HG03064 (cell line): ENCODE results near the gene TRAF3.
"Not testable (repeated sequence)": the region's sequence is repeated elsewhere in the genome, so short reads cannot be mapped to it uniquely, and the experiment has no call there.

Source experiments
- ATAC-seq: cut with Tn5 transposase; IDR thresholded peaks from one replicate; pipeline ENCODE4 v1.9.1; 2021; ENCODE audit warnings: low read depth; ENCODE audit not compliant: unreplicated experiment

Gene TRAF3

DNA sequence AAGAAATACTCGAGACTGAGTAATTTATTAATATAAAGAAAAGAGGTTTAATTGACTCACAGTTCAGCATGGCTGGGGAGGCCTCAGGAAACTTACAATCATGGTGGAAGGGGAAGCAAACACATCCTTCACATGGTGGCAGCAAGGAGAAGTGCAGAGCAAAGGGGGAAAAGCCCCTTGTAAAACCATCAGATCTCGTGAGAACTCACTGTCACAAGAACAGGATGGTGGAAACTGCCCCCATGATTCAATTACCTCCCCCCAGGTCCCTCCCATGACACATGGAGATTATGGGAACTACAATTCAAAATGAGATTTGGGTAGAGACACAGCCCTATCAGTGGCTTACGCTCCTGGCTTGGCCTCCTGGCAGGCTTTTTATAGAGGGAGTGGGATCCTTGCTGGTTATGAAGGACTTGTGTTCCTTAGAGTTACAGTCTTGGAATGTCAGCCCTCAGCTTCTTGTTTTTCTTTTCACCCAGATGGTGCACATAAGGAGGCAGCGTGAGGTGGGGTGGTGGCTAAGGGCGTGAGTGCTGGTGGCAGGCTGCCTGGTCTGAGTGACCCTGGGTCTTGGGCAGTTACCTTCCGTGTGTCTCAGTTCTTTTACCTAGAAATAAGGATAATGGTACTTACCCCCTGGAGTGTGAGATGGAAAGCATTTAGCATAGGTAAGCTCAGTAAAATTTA lies 25.7 kb downstream of the TRAF3 start:
- ATAC-seq = no peak

GRCh38 chr14:102804858-102805257 lies 27.6 kb downstream of the TRAF3 start:
- no peak for ATAC-seq

- no peak for ATAC-seq
These were observed 28.2 kb downstream of the TRAF3 start for GRCh38 chr14:102805371-102805891.

- ATAC-seq = no peak
These were observed 28.7 kb downstream of the TRAF3 start for GRCh38 chr14:102805941-102806340.

DNA sequence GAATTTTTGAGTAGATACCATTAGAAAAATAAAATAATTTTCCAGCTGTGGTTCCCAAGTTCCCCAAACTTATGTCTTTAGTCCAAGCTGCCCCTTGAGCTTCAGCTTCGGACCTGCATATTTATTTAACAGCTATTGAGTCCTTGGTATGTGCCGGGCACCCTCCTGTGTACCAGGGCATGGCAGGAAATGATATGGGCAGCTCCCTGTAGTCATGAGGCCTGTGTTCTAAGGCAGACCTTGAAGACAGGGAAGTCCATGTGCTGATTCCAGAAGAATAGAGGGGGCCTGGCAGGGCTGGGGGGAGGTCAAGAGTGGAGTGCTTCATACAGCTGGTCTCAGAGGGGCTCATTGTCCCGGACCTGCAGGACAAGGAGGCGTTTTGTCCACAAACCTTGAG lies 29.2 kb downstream of the TRAF3 start:
- no peak for ATAC-seq

GRCh38 chr14:102807013-102807406 lies 29.8 kb downstream of the TRAF3 start:
- ATAC-seq = no peak

GRCh38 chr14:102809870-102810269 lies 32.6 kb downstream of the TRAF3 start:
- no peak for ATAC-seq

GRCh38 chr14:102810523-102810922 lies 33.3 kb downstream of the TRAF3 start:
- ATAC-seq = no peak

DNA sequence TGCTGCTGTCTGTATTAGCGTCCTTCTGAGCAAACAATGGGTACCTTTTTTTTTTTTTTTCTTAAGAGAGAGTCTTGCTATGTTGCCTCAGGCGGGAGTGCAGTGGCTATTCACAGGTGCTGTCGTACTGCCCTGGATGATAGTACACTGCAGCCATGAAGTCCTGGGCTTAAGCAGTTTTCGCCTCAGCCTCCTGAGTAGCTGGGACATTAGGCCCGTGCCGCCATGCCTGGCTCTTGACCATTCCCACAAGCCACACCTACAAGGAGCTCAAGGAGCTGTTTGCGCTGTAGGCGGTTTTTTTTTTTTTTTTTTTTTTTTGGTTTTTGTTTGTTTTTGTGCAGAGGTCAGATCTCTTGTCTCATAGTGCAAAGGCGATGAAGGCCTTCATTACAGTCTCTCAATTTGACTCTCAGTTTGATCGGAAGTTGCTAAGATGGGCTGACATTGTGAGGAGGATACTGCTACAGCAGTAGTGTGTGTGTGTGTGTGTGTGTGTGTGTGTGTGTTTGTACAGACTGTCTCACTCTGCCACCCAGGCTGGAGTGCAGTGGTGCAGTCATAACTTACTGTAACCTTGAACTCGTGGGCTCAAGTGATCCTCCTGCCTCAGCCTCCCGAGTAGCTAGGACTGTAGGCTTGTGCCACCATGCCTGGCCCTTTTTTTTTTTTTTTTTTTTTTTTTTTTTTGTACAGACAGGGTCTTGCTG lies 34.2 kb downstream of the TRAF3 start:
- ATAC-seq = no peak

GRCh38 chr14:102811971-102812370 lies 34.7 kb downstream of the TRAF3 start:
- no peak for ATAC-seq

GRCh38 chr14:102813691-102814090 lies 36.4 kb downstream of the TRAF3 start:
- ATAC-seq = no peak

- no peak for ATAC-seq
These were observed 40.1 kb downstream of the TRAF3 start for GRCh38 chr14:102817318-102817717.

- ATAC-seq = no peak
These were observed 41.0 kb downstream of the TRAF3 start for GRCh38 chr14:102817942-102818940.

- peak; percentile 78 for ATAC-seq
These were observed 42.0 kb downstream of the TRAF3 start for GRCh38 chr14:102819176-102819628.

DNA sequence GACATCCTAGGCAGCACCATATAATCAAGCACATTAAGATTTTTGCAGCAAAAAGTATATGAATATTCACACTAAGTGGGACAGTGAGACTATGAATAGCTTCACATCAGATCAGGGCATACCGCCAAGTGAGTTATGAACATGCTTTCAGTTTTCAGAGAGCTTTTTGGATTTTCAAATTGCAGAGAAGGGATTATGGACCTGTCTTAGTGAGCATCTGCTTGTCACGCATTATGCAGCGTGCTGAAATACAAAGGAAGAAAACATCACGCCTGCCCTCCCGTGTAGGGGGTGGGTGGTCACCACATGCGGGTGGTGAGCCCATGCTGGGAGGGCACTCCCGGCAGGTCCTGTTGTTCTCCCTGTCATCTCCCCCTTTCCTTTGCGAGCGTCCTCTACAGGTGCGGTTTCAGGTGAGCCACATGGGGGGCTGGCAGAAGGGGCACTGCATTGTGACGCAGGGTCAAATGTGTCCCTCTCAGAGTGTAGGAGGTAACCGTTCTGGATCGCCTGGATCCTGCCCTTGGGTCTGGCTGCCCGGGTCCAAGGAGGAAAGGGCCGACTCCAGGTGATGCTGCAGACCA lies 42.6 kb downstream of the TRAF3 start:
- ATAC-seq = peak; percentile 29

- ATAC-seq = no peak
These were observed 44.0 kb downstream of the TRAF3 start for GRCh38 chr14:102821252-102821651.

DNA sequence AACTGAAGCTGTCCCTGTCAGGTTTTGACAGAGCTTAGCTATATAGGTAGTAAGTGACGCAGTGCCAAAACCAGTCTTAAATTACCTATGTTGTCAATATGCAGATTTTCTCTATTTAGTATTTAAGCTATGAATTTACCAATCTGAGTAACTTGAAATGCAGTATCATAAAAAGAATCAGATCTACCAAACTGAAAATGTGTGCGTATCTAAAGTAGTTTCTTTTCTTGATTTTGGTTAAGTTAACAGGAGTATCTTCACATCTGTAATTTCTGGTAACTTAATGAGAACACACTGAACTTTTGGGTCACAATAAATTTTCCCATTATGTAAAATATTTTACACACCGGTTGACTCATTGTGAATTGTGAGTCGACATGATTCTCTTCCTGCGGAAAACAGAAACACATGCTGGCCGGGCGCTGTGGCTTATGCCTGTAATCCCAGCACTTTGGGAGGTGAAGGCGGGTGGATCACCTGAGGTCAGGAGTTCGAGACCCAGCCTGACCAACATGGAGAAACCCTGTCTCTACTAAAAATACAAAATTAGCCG lies 45.1 kb downstream of the TRAF3 start:
- ATAC-seq = no peak

DNA sequence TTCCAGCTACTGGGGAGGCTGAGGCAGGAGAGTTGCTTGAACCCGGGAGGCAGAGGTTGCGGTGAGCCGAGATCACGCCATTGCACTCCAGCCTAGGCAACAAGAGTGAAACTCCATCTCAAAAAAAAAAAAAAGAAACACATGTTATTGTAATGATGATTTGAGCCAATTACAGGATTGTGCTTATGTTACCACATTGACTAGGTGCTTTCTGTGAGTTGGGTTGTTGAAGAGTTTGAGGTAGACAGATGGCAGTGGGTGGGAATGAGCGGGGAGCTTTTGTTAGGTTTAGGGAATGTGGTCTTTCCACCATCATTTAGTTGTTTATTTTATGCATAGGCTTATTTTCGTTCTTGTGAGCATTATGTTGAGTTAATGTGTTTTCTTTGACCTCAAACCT lies 45.6 kb downstream of the TRAF3 start:
- not testable (repeated sequence) for ATAC-seq

DNA sequence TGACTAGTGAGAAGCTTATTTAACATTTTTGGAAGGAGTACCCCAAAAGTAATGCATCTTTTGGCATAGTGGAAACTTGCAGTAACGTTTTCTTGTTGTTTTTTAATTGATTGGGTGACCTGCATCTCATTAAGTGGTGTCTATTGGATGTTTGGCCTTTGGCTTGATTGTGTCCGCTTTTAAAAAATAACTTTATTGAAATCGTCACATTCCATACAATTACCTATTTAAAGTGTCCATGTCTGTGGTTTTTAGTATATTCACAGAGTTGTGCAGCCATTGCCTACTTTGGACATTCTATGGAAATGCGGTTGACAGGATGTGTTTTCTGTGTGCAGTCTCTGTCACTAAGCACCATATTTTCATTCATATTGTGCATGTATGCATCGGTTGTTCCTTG lies 46.3 kb downstream of the TRAF3 start:
- no peak for ATAC-seq

DNA sequence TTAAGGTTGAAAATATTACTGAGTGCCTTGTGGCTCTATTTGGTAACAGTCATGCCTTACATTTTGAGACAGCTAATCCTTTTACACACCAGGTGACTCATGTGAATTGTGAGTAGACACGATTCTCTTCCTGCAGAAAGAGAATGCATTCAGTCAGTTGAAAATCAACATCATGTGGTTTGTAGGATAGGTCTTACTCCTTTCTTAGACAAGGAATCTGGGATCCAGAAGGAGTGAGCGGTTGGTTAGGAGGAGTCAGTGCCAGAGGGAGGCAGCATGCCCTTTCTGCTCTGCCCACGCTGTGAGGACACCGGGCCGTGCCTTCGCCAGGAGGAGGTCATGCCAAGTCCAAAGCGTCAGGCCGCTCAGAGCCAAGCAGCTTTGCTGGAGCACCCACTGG lies 47.6 kb downstream of the TRAF3 start:
- ATAC-seq = no peak
